ENCODE measurements around the gene HSD3B2.
"Not testable (repeated sequence)": the region's sequence is repeated elsewhere in the genome, so short reads cannot be mapped to it uniquely, and the experiment has no call there.

DNA sequence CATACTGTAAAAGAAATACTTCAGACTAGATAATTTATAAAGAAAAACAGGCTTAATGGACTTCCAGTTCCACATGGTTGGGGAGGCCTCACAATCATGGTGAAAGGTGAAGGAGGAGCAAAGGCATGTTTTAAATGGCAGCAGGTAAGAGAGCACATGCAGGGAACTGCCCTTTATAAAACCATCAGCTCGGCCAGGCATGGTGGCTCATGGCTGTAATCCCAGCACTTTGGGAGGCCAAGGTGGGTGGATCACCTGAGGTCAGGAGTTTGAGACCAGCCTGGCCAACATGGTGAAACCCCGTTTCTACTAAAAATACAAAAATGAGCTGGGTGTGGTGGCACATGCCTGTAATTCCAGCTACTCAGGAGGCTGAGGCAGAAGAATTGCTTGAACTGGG is 37.4 kb upstream of the HSD3B2 start:
- TF ChIP-seq, protein P1, sequence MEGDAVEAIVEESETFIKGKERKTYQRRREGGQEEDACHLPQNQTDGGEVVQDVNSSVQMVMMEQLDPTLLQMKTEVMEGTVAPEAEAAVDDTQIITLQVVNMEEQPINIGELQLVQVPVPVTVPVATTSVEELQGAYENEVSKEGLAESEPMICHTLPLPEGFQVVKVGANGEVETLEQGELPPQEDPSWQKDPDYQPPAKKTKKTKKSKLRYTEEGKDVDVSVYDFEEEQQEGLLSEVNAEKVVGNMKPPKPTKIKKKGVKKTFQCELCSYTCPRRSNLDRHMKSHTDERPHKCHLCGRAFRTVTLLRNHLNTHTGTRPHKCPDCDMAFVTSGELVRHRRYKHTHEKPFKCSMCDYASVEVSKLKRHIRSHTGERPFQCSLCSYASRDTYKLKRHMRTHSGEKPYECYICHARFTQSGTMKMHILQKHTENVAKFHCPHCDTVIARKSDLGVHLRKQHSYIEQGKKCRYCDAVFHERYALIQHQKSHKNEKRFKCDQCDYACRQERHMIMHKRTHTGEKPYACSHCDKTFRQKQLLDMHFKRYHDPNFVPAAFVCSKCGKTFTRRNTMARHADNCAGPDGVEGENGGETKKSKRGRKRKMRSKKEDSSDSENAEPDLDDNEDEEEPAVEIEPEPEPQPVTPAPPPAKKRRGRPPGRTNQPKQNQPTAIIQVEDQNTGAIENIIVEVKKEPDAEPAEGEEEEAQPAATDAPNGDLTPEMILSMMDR (IDR thresholded peaks at IDR 0.05), result not testable (repeated sequence)
- not testable (repeated sequence) for TF ChIP-seq POLR2AphosphoS5 (IDR thresholded peaks at IDR 0.05)
